ENCODE results near the gene SLC24A3.

GRCh38 chr20:19626896-19627295 is 414.5 kb downstream of the SLC24A3 start:
- TF ChIP-seq CTCF (conservative IDR thresholded peaks at IDR 0.05; ENCODE audit: low read length) (no peak), EZH2phosphoT487 (IDR thresholded peaks at IDR 0.05; ENCODE audit: borderline replicate concordance, low read depth, low read length) (no peak)

Data from OCI-LY7 (cell line).